Parathyroid adenoma (tissue), 2 donors: ENCODE results near the gene NR4A3.

Experiments used
- H2AFZ ChIP-seq: fragments of 300-600 bp; sonication (generic); one replicate; pipeline ENCODE4 v1.7.0; 2017; ENCODE audit warnings: antibody characterized with exemption, mild to moderate bottlenecking
- H3K27ac ChIP-seq: fragments of 300-600 bp; sonication (generic); one replicate; pipeline ENCODE4 v1.7.0; 2017
- H3K27me3 ChIP-seq: fragments of 300-600 bp; sonication (generic); one replicate; pipeline ENCODE4 v1.7.0; 2017; ENCODE audit warnings: low read length; ENCODE audit not compliant: control insufficient read depth, insufficient read depth
- H3K36me3 ChIP-seq: fragments of 300-600 bp; sonication (generic); one replicate; pipeline ENCODE4 v1.7.0; 2017; ENCODE audit warnings: low read length; ENCODE audit not compliant: control insufficient read depth, insufficient read depth
- H3K4me1 ChIP-seq: fragments of 300-600 bp; sonication (generic); one replicate; pipeline ENCODE4 v1.7.0; 2017; ENCODE audit warnings: control low read depth
- H3K4me2 ChIP-seq: fragments of 300-600 bp; sonication (generic); one replicate; pipeline ENCODE4 v1.7.0; 2017; ENCODE audit warnings: low read length
- H3K4me3 ChIP-seq: fragments of 300-600 bp; sonication (generic); one replicate; pipeline ENCODE4 v1.7.0; 2017; ENCODE audit warnings: low read depth, low read length
- H3K79me2 ChIP-seq: fragments of 300-600 bp; sonication (generic); one replicate; pipeline ENCODE4 v1.7.0; 2017; ENCODE audit warnings: control low read depth
- H3K9ac ChIP-seq: fragments of 300-600 bp; sonication (generic); one replicate; pipeline ENCODE4 v1.7.0; 2017; ENCODE audit warnings: mild to moderate bottlenecking
- H3K9me3 ChIP-seq: fragments of 300-600 bp; sonication (generic); one replicate; pipeline ENCODE4 v1.7.0; 2017; ENCODE audit warnings: low read length; ENCODE audit not compliant: control insufficient read depth
- TF ChIP-seq, protein P1 (sequence below): fragments of 300-600 bp; sonication (generic); IDR thresholded peaks from one replicate; pipeline ENCODE4 v1.7.0; 2017; ENCODE audit warnings: antibody characterized with exemption, mild to moderate bottlenecking
- donor health status: primary hyperparathyroidism.

Gene NR4A3

DNA sequence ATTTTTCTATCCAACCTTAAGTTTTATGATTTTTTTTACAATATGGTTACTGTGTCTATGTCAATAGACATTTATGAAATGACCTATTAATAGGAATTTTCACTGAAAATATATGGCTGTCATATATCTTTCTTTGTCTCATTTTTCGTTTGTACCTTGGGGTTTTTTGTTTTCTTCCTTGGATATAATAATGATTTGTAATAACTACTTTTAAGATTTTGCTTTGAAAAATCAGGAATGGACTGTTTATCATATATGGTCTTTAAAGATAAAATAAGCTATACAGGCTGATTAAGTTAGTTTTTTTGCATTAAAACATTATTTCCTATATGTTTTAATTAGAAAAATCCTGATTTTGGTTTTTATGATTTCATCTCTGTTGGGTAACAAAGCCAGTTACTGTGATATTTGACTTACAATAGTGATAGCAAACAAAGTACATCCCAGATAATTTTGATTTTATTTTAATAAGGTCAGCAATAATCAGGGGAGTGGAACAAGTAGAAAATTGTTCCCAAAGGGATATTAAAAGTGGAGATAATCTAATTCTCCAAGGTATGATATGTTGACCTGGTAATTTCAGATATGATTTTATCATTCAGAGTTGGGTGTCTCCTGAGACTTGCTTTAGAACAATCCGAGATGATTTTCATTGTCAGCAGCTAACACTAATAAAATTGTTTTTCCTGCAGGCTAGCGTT is 10.3 kb downstream of the NR4A3 start:
- Histone ChIP-seq H3K4me1 (no peaks in the 10 kb centered on the region), H2AFZ (no peak overlapping the region), H3K9me3 (no peaks in the 10 kb centered on the region), H3K79me2 (no peaks in the 10 kb centered on the region), H3K4me3 (no peak overlapping the region), H3K9ac (no peak overlapping the region), H3K4me2 (no peak overlapping the region), H3K36me3 (no peaks in the 10 kb centered on the region), H3K27me3 (no peaks in the 10 kb centered on the region), H3K27ac (no peak overlapping the region)
- TF ChIP-seq, protein P1, sequence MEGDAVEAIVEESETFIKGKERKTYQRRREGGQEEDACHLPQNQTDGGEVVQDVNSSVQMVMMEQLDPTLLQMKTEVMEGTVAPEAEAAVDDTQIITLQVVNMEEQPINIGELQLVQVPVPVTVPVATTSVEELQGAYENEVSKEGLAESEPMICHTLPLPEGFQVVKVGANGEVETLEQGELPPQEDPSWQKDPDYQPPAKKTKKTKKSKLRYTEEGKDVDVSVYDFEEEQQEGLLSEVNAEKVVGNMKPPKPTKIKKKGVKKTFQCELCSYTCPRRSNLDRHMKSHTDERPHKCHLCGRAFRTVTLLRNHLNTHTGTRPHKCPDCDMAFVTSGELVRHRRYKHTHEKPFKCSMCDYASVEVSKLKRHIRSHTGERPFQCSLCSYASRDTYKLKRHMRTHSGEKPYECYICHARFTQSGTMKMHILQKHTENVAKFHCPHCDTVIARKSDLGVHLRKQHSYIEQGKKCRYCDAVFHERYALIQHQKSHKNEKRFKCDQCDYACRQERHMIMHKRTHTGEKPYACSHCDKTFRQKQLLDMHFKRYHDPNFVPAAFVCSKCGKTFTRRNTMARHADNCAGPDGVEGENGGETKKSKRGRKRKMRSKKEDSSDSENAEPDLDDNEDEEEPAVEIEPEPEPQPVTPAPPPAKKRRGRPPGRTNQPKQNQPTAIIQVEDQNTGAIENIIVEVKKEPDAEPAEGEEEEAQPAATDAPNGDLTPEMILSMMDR = no peak

- Histone ChIP-seq H2AFZ (no peak overlapping the region), H3K27ac (no peak overlapping the region), H3K27me3 (no peaks in the 10 kb centered on the region)
These were observed 10.8 kb downstream of the NR4A3 start for GRCh38 chr9:99832558-99832864.

GRCh38 chr9:99833735-99834134 is 12.1 kb downstream of the NR4A3 start:
- no peak overlapping the region for H2AFZ ChIP-seq
- H3K9ac ChIP-seq = no peak overlapping the region
- no peaks in the 10 kb centered on the region for H3K79me2 ChIP-seq
- no peak overlapping the region for H3K4me3 ChIP-seq
- no peaks in the 10 kb centered on the region for H3K4me1 ChIP-seq
- H3K4me2 ChIP-seq = no peak overlapping the region
- no peaks in the 10 kb centered on the region for H3K36me3 ChIP-seq
- TF ChIP-seq, protein P1 = no peak
- H3K27me3 ChIP-seq = no peaks in the 10 kb centered on the region
- H3K27ac ChIP-seq = no peak overlapping the region
- no peaks in the 10 kb centered on the region for H3K9me3 ChIP-seq

More at GRCh38 chr9:99832558-99832864, 10.8 kb downstream of the NR4A3 start:
- H3K4me3 ChIP-seq = no peak overlapping the region
- H3K9ac ChIP-seq = no peak overlapping the region
- H3K4me1 ChIP-seq = no peaks in the 10 kb centered on the region
- no peaks in the 10 kb centered on the region for H3K9me3 ChIP-seq
- TF ChIP-seq, protein P1 = no peak
- no peak overlapping the region for H3K4me2 ChIP-seq
- H3K79me2 ChIP-seq = no peaks in the 10 kb centered on the region
- no peaks in the 10 kb centered on the region for H3K36me3 ChIP-seq

DNA sequence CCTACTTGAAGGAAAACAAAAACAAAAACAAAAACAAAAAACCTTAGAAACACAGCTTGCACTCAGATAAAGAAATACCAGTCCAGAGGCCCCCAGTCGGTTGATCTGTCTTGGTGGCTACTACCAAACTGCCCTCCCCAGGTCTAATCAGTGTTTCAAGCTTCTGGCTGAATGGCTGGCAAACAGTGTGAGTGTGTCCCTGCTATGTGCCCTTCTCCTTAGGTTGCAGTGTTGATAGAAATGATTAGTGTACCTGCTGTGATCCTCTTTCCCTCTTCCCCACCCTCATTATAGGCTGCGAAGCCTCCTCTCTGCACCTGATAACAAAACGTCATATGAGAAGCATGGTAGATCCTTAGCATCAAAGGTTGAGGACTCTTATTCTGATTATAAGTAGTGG is 12.8 kb downstream of the NR4A3 start:
- Histone ChIP-seq H3K9me3 (no peaks in the 10 kb centered on the region), H3K9ac (no peak overlapping the region), H3K4me2 (no peak overlapping the region), H3K79me2 (no peaks in the 10 kb centered on the region), H3K27me3 (no peaks in the 10 kb centered on the region), H3K27ac (no peak overlapping the region), H3K4me3 (no peak overlapping the region), H3K4me1 (no peaks in the 10 kb centered on the region), H3K36me3 (no peaks in the 10 kb centered on the region), H2AFZ (no peak overlapping the region)
- TF ChIP-seq, protein P1 = no peak

DNA sequence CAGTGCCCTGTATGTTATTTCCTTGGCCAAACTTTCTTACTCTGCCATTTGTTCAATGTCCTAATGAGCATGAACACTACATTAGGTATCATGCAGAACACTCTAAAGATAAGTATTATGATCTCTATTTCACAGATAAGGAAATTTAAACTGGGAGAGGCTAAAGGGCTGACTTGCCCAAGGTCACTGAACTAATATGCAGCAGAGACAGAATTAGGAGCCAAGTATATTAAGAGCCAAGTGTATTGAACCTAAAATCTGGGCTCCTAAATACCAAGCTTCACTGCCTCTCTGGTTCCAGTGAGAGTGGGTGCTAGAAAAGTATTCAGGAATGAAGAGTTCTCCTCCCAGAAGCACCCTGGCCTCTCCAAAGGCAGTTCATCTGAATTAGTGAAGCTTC is 13.5 kb downstream of the NR4A3 start:
- no peaks in the 10 kb centered on the region for H3K4me1 ChIP-seq
- H3K4me2 ChIP-seq = no peak overlapping the region
- TF ChIP-seq, protein P1 = no peak
- H3K4me3 ChIP-seq = no peak overlapping the region
- no peaks in the 10 kb centered on the region for H3K36me3 ChIP-seq
- H3K9ac ChIP-seq = no peak overlapping the region
- H3K27me3 ChIP-seq = no peaks in the 10 kb centered on the region
- H2AFZ ChIP-seq = no peak overlapping the region
- no peaks in the 10 kb centered on the region for H3K79me2 ChIP-seq
- H3K9me3 ChIP-seq = no peaks in the 10 kb centered on the region
- no peak overlapping the region for H3K27ac ChIP-seq
